HG03196 (cell line): ENCODE results near the gene SSR4.

Source experiments
- ATAC-seq: cut with Tn5 transposase; IDR thresholded peaks from one replicate; pipeline ENCODE4 v1.9.1; 2021; ENCODE audit not compliant: unreplicated experiment

The SSR4 gene

GRCh38 chrX:153828308-153828707, 33.8 kb downstream of the SSR4 start:
- ATAC-seq: no peak

GRCh38 chrX:153828723-153829548, 34.5 kb downstream of the SSR4 start:
- no peak for ATAC-seq

GRCh38 chrX:153829549-153829798, 35.0 kb downstream of the SSR4 start:
- no peak for ATAC-seq

- no peak for ATAC-seq
Observed at GRCh38 chrX:153829799-153830639, 35.6 kb downstream of the SSR4 start, which contains the start of gene PDZD4. PDZD4 (minus strand) TSS chrX:153830544; CDS start chrX:153830298, 246 bp downstream.

GRCh38 chrX:153830640-153831428, 36.4 kb downstream of the SSR4 start:
- ATAC-seq: no peak

GRCh38 chrX:153831429-153832150, 37.1 kb downstream of the SSR4 start:
- no peak for ATAC-seq

GRCh38 chrX:153832728-153833127, 38.3 kb downstream of the SSR4 start:
- ATAC-seq: no peak

- no peak for ATAC-seq
Observed at GRCh38 chrX:153836921-153837320, 42.5 kb downstream of the SSR4 start.

- ATAC-seq: no peak
Observed at GRCh38 chrX:153844509-153845082, 50.1 kb downstream of the SSR4 start.

- no peak for ATAC-seq
Observed at GRCh38 chrX:153845195-153845594, 50.7 kb downstream of the SSR4 start.

- no peak for ATAC-seq
Observed at GRCh38 chrX:153845842-153846241, 51.4 kb downstream of the SSR4 start.
